Measurements from ENCODE around the gene TRAF5. TPM values are rescaled to one million over a fixed set of nuclear protein-coding genes. Genes with fewer than 3 reads are reported as not detected.

The TRAF5 gene
- total and polyA plus RNA-seq, 2 of the 4 experiments (the other 2 are of a cell fraction): 10.0 to 14.7 TPM

DNA sequence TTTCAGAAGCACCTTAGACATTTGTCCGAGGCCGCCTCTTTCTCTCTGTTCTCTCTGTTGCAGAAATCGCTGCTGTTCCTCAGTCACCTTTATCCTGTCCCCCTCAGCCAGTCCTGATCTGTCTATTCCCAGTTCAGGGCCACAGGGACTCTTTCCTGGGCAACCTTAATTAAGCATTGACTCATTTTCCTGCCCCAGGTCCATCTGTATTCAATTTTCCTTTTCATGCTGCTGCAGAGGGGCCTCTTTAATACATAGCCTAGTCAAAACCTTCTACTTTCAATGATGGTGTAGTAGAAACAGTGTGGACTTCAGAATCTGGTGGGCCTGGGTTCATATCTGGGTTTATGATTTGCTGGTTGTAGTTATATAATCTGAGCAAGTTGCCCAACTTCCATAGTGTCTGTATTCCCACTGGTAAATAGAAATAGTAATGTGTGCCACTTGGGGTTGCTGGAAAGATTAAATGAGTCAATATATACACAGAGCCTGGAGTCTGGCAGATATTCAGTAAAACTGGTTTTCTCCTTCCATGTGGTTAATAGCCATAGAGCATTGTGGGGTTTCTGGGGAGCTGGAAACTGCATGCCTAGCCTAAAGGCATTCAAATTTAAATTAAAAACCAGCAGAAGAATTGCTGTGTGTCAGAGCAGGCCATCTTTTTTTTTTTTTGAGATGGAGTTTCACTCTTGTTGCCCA, 4.5 kb downstream of the TRAF5 start:
- H3K14ac ChIP-seq (replicated peaks; ENCODE audit: low read depth, low read length): no peak overlapping the region
- intact Hi-C loops (cut with micrococcal nuclease): no loop called here
- peaks cover 40% of the 10 kb centered on the region for H3K9me1 ChIP-seq (ENCODE audit: insufficient read depth, low read length)
- TF ChIP-seq, protein P1, sequence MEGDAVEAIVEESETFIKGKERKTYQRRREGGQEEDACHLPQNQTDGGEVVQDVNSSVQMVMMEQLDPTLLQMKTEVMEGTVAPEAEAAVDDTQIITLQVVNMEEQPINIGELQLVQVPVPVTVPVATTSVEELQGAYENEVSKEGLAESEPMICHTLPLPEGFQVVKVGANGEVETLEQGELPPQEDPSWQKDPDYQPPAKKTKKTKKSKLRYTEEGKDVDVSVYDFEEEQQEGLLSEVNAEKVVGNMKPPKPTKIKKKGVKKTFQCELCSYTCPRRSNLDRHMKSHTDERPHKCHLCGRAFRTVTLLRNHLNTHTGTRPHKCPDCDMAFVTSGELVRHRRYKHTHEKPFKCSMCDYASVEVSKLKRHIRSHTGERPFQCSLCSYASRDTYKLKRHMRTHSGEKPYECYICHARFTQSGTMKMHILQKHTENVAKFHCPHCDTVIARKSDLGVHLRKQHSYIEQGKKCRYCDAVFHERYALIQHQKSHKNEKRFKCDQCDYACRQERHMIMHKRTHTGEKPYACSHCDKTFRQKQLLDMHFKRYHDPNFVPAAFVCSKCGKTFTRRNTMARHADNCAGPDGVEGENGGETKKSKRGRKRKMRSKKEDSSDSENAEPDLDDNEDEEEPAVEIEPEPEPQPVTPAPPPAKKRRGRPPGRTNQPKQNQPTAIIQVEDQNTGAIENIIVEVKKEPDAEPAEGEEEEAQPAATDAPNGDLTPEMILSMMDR (conservative IDR thresholded peaks at IDR 0.05; ENCODE audit: low read depth, low read length): no peak
- peak; percentile 21; the same call in 1 of the 2 replicates for TF ChIP-seq CEBPB (IDR thresholded peaks at IDR 0.05; ENCODE audit: low read depth, low read length)
- no peak overlapping the region for H3K27ac ChIP-seq (ENCODE audit: insufficient read depth, low read length)
- H2AK5ac ChIP-seq (ENCODE audit: low read depth, low read length): no peak overlapping the region
- CTCF ChIA-PET: interaction anchor here (0.6 kb wide), 1 partner anchor 182 kb away, joined by 3 read pairs; no protein-coding TSS in a partner anchor
- H3K4me1 ChIP-seq (ENCODE audit: control insufficient read depth, insufficient read depth, low read length): peaks cover 20% of the 10 kb centered on the region
- no peak overlapping the region for H3K9ac ChIP-seq (ENCODE audit: low read depth, low read length)
- H2AK9ac ChIP-seq (replicated peaks; ENCODE audit: low read depth, low read length, poor library complexity): no peak overlapping the region
- H3K4ac ChIP-seq (ENCODE audit: low read depth, low read length): no peak overlapping the region
- no peak overlapping the region for H2BK5ac ChIP-seq (ENCODE audit: low read depth, low read length, poor library complexity, severe bottlenecking)
- POLR2A ChIA-PET (ENCODE audit: unreplicated experiment): no interaction called here
- no peak overlapping the region for H3K4me2 ChIP-seq (ENCODE audit: low read depth, low read length)
- no peak overlapping the region for H2BK15ac ChIP-seq (ENCODE audit: low read depth, low read length)
- no peak overlapping the region for H3K23ac ChIP-seq (ENCODE audit: low read depth, low read length)
- H2BK120ac ChIP-seq (ENCODE audit: low read depth, low read length): no peak overlapping the region
- no peak overlapping the region for H4K91ac ChIP-seq (ENCODE audit: insufficient read depth, low read depth, low read length)
- H2AFZ ChIP-seq (replicated peaks; ENCODE audit: low read length, poor library complexity): no peak overlapping the region
- peaks cover 34 to 87% of the 10 kb centered on the region in 2 experiments for H3K79me1 ChIP-seq (ENCODE audit: low read depth in 1 of 2, low read length in 2 of 2)
- no peaks in the 10 kb centered on the region for H3K36me3 ChIP-seq (ENCODE audit: control insufficient read depth, insufficient read depth, low read length)
- H2BK20ac ChIP-seq (ENCODE audit: low read depth, low read length): no peak overlapping the region
- H3K4me3 ChIP-seq (ENCODE audit: insufficient read depth, low read depth, low read length): no peak overlapping the region
- H3K18ac ChIP-seq (ENCODE audit: low read depth, low read length): no peak overlapping the region
- 86% methylated on average over 3 of the region's 3 CpGs; no CpG with 5 or more reads in 1 of the 2 experiments for WGBS, 2 experiments (ENCODE audit: extremely low coverage in 2 of 2, insufficient read length in 1 of 2)
- H4K8ac ChIP-seq (ENCODE audit: low read depth in 2 of 2, low read length in 2 of 2): no peak overlapping the region
- H3K27me3 ChIP-seq (ENCODE audit: control insufficient read depth, insufficient read depth, low read length): no peaks in the 10 kb centered on the region
- H4K20me1 ChIP-seq (ENCODE audit: insufficient read depth, low read length): peaks cover 63% of the 10 kb centered on the region
- in situ Hi-C loops (cut with MboI; ENCODE audit: low sequenced_read_pairs): no loop called here
- H3K56ac ChIP-seq (ENCODE audit: extremely low read depth, insufficient read depth, low read length): no peak overlapping the region
- dilution Hi-C loops (cut with HindIII; ENCODE audit: low sequenced_read_pairs, unreplicated experiment): no loop called here
- no peak overlapping the region for H4K5ac ChIP-seq (ENCODE audit: low read depth, low read length)
- no TSS peak for BruUV-seq (replicated peaks)
- H3K9me3 ChIP-seq (ENCODE audit: control insufficient read depth, insufficient read depth, low read length): no peaks in the 10 kb centered on the region
- peak; percentile 6; the same call in 1 of the 2 replicates for ATAC-seq (ENCODE audit: low read depth)
- DNase-seq: peak; percentile 68
